Uterus (tissue), 4 donors: ENCODE results near the gene LENG9. TPM values are rescaled to one million over a fixed set of nuclear protein-coding genes. Genes with fewer than 3 reads are reported as not detected.

Source experiments
- DNase-seq, 2 donors: peaks; one replicate each; pipeline ENCODE4 v3.0.0-alpha.2; 2019 to 2020
- H3K27ac ChIP-seq, 2 donors: fragments of 200-600 bp; sonication (generic); 1 replicate in 1 of 2; 2 replicates in 1 of 2; pipeline ENCODE4 v1.5.1; 2016 to 2018
- H3K27me3 ChIP-seq, 2 donors: fragments of 200-600 bp; sonication (generic); one replicate each; pipeline ENCODE4 v1.5.1; 2018 to 2019; ENCODE audit warnings: control low read depth in 1 of 2
- H3K36me3 ChIP-seq, 2 donors: fragments of 200-600 bp; sonication (generic); one replicate each; pipeline ENCODE4 v1.5.1; 2019; ENCODE audit warnings: control low read depth in 1 of 2
- H3K4me1 ChIP-seq, 2 donors: fragments of 200-600 bp; sonication (generic); one replicate each; pipeline ENCODE4 v1.5.1; 2018 to 2019; ENCODE audit warnings: control low read depth in 1 of 2
- H3K4me3 ChIP-seq, 2 donors: fragments of 200-600 bp; sonication (generic); 1 replicate in 1 of 2; 2 replicates in 1 of 2; pipeline ENCODE4 v1.5.1; 2018 to 2019; ENCODE audit warnings: mild to moderate bottlenecking in 1 of 2
- H3K9me3 ChIP-seq, 2 donors: fragments of 200-600 bp; sonication (generic); one replicate each; pipeline ENCODE4 v1.5.1; 2019; ENCODE audit warnings: control low read depth in 1 of 2
- CTCF ChIP-seq, 4 experiments: fragments of 200-600 bp in 2 of 4; fragments of 450-650 bp in 2 of 4; sonication (generic) in 2 of 4; IDR thresholded peaks; one replicate each; pipeline ENCODE4 v1.5.1; 2016 to 2019; ENCODE audit warnings: antibody characterized with exemption in 4 of 4, mild to moderate bottlenecking in 2 of 4, moderate library complexity in 1 of 4
- POLR2A ChIP-seq, 2 donors: fragments of 450-650 bp; IDR thresholded peaks; one replicate each; pipeline ENCODE4 v1.6.1; 2016; ENCODE audit warnings: antibody characterized with exemption in 2 of 2, mild to moderate bottlenecking in 1 of 2, moderate library complexity in 1 of 2
- intact Hi-C: fragments of 100-400 bp; cut with DNase I; formaldehyde crosslinking; loops from one replicate; pipeline ENCODE4 v1.15.1; 2023; ENCODE audit warnings: low total_unique reads
- total RNA-seq, 4 donors: library from RNA; depleted of rRNA in 3 of 4; stranded (reverse); fragments of >200 nt in 3 of 4; gene quantifications; one replicate each; pipeline versions ENCODE4 v1.1.0 to v1.2.4, GENCODE V29; 2014 to 2023
- donor health status: DM: yes; HTN: yes; CAD: no.

LENG9 gene
- total RNA-seq, 4 donors from 2014 or later: 3.7 to 7.1 (median 3.8) TPM; not detected in 1

DNA sequence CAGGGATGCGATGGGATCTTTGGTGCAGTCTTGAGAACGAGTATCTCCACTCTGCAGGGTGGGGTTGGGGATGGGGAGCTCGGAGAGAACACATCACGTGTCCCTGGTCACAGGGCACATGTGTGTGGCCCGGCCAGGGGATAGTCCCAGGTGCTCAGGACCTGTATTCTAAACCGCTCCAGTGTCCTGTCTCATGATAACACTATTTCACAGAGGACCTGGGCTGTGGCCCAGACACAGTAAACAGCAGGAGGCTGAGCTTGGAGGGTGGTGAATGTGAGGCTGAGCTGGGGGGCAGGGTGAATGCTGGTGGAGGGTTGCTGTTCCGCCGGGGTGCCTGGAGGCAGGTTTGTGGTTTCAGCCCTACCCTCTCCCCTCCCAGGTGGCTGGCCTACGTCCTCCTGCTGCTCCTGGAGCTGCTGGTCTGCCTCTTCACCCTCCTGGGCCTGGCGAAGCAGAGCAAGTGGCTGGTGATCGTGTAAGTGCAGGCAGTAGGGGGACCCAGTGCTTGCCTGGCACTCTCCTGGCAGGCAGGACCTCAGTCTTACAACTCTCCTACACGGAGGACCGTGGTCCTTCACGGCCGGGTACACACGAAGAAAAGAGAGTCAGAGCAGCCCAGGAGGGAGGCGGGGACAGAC lies 37.2 kb downstream of the LENG9 start:
- DNase-seq: no peak
- peaks cover 7 to 29% of the 10 kb centered on the region in 2 donors for H3K27me3 ChIP-seq

DNA sequence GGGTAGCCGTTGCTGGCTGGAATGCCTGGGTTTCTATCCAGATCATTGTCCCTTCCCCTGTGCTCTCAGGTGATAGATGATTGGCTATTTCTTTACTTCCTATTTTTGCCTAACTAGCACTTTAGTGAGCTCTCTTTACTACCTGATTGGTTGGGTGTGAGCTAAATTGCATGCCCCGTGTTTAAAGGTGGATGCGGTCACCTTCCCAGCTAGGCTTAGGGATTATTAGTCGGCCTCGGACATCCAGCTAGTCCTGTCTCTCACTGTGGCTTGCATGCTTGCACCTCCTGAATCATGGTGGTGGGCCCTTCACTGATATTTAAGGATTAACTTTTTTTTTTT lies 38.2 kb downstream of the LENG9 start:
- no peak for TF ChIP-seq POLR2A (IDR thresholded peaks at IDR 0.05)
- no peak overlapping the region for H3K27ac ChIP-seq
- H3K36me3 ChIP-seq: no peaks in the 10 kb centered on the region
- H3K4me3 ChIP-seq: no peak overlapping the region
- H3K4me1 ChIP-seq: peaks cover 0 to 2% of the 10 kb centered on the region in 2 donors
- intact Hi-C loops: no loop called here
- DNase-seq: no peak
- no peaks in the 10 kb centered on the region for H3K9me3 ChIP-seq
- peaks cover 7 to 18% of the 10 kb centered on the region in 2 donors for H3K27me3 ChIP-seq

More for the DNA sequence above, 37.2 kb downstream of the LENG9 start:
- H3K36me3 ChIP-seq: no peaks in the 10 kb centered on the region
- intact Hi-C loops: no loop called here
- H3K27ac ChIP-seq: no peak overlapping the region
- peaks cover 0 to 8% of the 10 kb centered on the region in 2 donors for H3K4me1 ChIP-seq
- no peak for TF ChIP-seq POLR2A (IDR thresholded peaks at IDR 0.05)
- no peak for TF ChIP-seq CTCF (IDR thresholded peaks at IDR 0.05)
- no peak overlapping the region for H3K4me3 ChIP-seq
- no peaks in the 10 kb centered on the region for H3K9me3 ChIP-seq

DNA sequence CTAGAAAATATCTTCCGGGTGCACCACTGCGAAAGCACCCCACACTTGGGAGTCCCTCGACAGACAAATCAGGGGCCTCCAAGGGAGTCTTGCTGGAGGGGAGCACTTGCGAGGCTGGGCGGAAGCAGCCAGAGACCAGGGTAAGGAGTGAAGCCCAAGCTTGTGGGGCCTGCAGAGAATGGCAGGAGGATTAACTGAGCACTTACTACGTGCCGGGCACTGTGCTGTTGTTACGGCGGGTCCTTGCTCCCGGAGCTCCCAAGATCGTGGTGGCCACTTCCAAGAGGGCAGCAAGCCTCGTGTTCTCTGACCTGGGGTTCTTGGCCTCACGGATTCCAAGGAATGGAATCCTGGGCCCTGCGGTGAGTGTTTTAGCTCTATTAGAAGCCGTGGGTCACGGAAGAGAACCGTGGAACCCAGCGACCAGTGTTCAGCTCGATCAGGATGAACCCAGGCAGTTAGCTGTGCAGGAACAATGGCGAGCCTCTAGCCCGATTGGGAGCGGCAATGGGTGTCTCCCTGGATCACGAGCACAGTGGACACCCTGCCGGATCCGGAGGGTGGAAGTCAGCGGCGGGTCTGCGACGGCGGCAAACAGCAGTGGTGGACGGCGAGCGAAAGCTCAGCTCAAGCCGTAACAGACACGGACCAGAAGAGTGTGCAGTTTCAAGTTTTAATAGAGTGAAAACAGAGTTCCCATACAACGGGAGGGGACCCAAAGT lies 38.8 kb downstream of the LENG9 start:
- Histone ChIP-seq H3K4me3 (no peak overlapping the region), H3K4me1 (no peaks in the 10 kb centered on the region), H3K27me3 (peaks cover 7 to 14% of the 10 kb centered on the region in 2 donors), H3K27ac (no peak overlapping the region), H3K9me3 (no peaks in the 10 kb centered on the region), H3K36me3 (no peaks in the 10 kb centered on the region)
- DNase-seq: no peak
- intact Hi-C loops: no loop called here
- no peak for TF ChIP-seq CTCF (IDR thresholded peaks at IDR 0.05)
- TF ChIP-seq POLR2A (IDR thresholded peaks at IDR 0.05): no peak

GRCh38 chr19:54424201-54424600 lies 39.4 kb downstream of the LENG9 start:
- Histone ChIP-seq H3K4me3 (no peak overlapping the region), H3K9me3 (no peaks in the 10 kb centered on the region), H3K36me3 (no peaks in the 10 kb centered on the region), H3K4me1 (no peaks in the 10 kb centered on the region), H3K27me3 (peaks cover 6 to 7% of the 10 kb centered on the region in 2 donors), H3K27ac (no peak overlapping the region)
- TF ChIP-seq CTCF (IDR thresholded peaks at IDR 0.05) (no peak), POLR2A (IDR thresholded peaks at IDR 0.05) (no peak)
- no peak for DNase-seq
- intact Hi-C loops: no loop called here

- H3K36me3 ChIP-seq: no peaks in the 10 kb centered on the region
- no peak overlapping the region for H3K27ac ChIP-seq
- intact Hi-C loops: no loop called here
- TF ChIP-seq CTCF (IDR thresholded peaks at IDR 0.05) (no peak), POLR2A (IDR thresholded peaks at IDR 0.05) (no peak)
- H3K4me3 ChIP-seq: no peak overlapping the region
- DNase-seq: no peak
- H3K27me3 ChIP-seq: peaks cover 3% of the 10 kb centered on the region in 2 donors
- H3K9me3 ChIP-seq: no peaks in the 10 kb centered on the region
- no peaks in the 10 kb centered on the region for H3K4me1 ChIP-seq
Measured at GRCh38 chr19:54422136-54422535, 41.4 kb downstream of the LENG9 start.
